PC-3 (cell line): Measurements from ENCODE around the gene DLGAP5. TPM values are rescaled to one million over a fixed set of nuclear protein-coding genes. Genes with fewer than 3 reads are reported as not detected.
A peak's percentile ranks its signal among the peaks of the same experiment; 100 is the strongest.

Experiments
- ATAC-seq: fragments of 200-7000 bp; cut with Tn5 transposase; 2 replicates; pipeline ENCODE4 v1.9.1; 2020; ENCODE audit warnings: mild to moderate bottlenecking, moderate library complexity
- BruUV-seq: library from RNA; stranded (reverse); fragments of 400-500 nt; replicated peaks from 2 replicates; lab custom pipeline; 2021; lab: Mats Ljungman, UMichigan
- CTCF ChIA-PET: fragments of 300-600 bp; sonication (Branson Sonifier 250); formaldehyde crosslinking; loops from one replicate; lab custom pipeline; 2022; ENCODE audit warnings: antibody characterized with exemption; lab: Charles Lee
- POLR2A ChIA-PET: fragments of 300-600 bp; sonication (Branson Sonifier 250); formaldehyde crosslinking; loops from one replicate; lab custom pipeline; 2022; ENCODE audit warnings: antibody characterized with exemption; ENCODE audit not compliant: unreplicated experiment; lab: Charles Lee
- DNase-seq: peaks from one replicate; pipeline ENCODE4 v3.0.0-alpha.2; 2015
- H2AFZ ChIP-seq: fragments of 300-600 bp; sonication (generic); 2 replicates; pipeline ENCODE4 v1.6.0; 2016; ENCODE audit warnings: antibody characterized with exemption, low read length
- H3F3A ChIP-seq: fragments of 300-600 bp; sonication (generic); one replicate; pipeline ENCODE4 v1.6.0; 2017; ENCODE audit warnings: antibody characterized with exemption, low read length, control low read depth, mild to moderate bottlenecking; ENCODE audit not compliant: unreplicated experiment
- H3K27ac ChIP-seq: fragments of 300-600 bp; sonication (generic); 2 replicates; pipeline ENCODE4 v1.5.1; 2016; ENCODE audit warnings: mild to moderate bottlenecking, low read length
- H3K27me3 ChIP-seq: fragments of 300-600 bp; sonication (generic); 2 replicates; pipeline ENCODE4 v1.6.1; 2016; ENCODE audit warnings: low read length, mixed read lengths
- H3K36me3 ChIP-seq: fragments of 300-600 bp; sonication (generic); 2 replicates; pipeline ENCODE4 v1.6.1; 2016; ENCODE audit warnings: low read depth, mixed run types, low read length, mixed read lengths
- H3K4me1 ChIP-seq: fragments of 300-600 bp; sonication (generic); 2 replicates; pipeline ENCODE4 v1.5.1; 2016; ENCODE audit warnings: low read length; ENCODE audit not compliant: insufficient read depth
- H3K4me2 ChIP-seq: fragments of 300-600 bp; sonication (generic); 2 replicates; pipeline ENCODE4 v1.6.0; 2016; ENCODE audit warnings: low read length
- H3K4me3 ChIP-seq: fragments of 300-600 bp; sonication (generic); 2 replicates; pipeline ENCODE4 v1.5.1; 2016; ENCODE audit warnings: mild to moderate bottlenecking, low read length, mixed read lengths
- H3K79me2 ChIP-seq: fragments of 300-600 bp; sonication (generic); 2 replicates; pipeline ENCODE4 v1.6.1; 2017; ENCODE audit warnings: low read length, mixed read lengths
- H3K9ac ChIP-seq: fragments of 300-600 bp; sonication (generic); 2 replicates; pipeline ENCODE4 v1.6.0; 2016; ENCODE audit warnings: mild to moderate bottlenecking, low read length
- H3K9me2 ChIP-seq: fragments of 300-600 bp; sonication (generic); replicated peaks from 2 replicates; pipeline ENCODE4 v1.6.1; 2016; ENCODE audit warnings: mixed run types, low read length, mixed read lengths
- H3K9me3 ChIP-seq: fragments of 300-600 bp; sonication (generic); 2 replicates; pipeline ENCODE4 v1.6.1; 2016; ENCODE audit warnings: low read length, mixed read lengths
- H4K20me1 ChIP-seq: fragments of 300-600 bp; sonication (generic); 2 replicates; pipeline ENCODE4 v1.6.1; 2016; ENCODE audit warnings: low read length, mixed read lengths
- CTCF ChIP-seq: fragments of 300-600 bp; sonication (generic); conservative IDR thresholded peaks from 2 replicates; pipeline ENCODE4 v1.5.1; 2017; ENCODE audit warnings: antibody characterized with exemption, low read depth, mild to moderate bottlenecking, low read length
- EZH2 ChIP-seq: fragments of 300-600 bp; sonication (generic); IDR thresholded peaks from one replicate; pipeline ENCODE4 v1.6.1; 2017; ENCODE audit warnings: antibody characterized with exemption, mild to moderate bottlenecking, low read length; ENCODE audit not compliant: unreplicated experiment
- EZH2phosphoT487 ChIP-seq: fragments of 300-600 bp; sonication (generic); IDR thresholded peaks from 2 replicates; pipeline ENCODE4 v1.6.1; 2018; ENCODE audit warnings: mild to moderate bottlenecking, antibody characterized with exemption, low read length, borderline replicate concordance
- intact Hi-C: fragments of 100-400 bp; cut with micrococcal nuclease; formaldehyde crosslinking; loops from 2 replicates; pipeline ENCODE4 v1.9.0; 2023
- total RNA-seq: library from RNA; depleted of rRNA; stranded (reverse); fragments of >200 nt; gene quantifications from 2 replicates; pipeline ENCODE4 v1.2.3, GENCODE V29; 2014

The DLGAP5 gene
- total RNA-seq, 1 experiment from 2014 or later, result 97.9 TPM

GRCh38 chr14:55121628-55122439 is 69.6 kb downstream of the DLGAP5 start:
- POLR2A ChIA-PET, result no interaction called here
- ATAC-seq (no peak), DNase-seq (peak; percentile 42)
- CTCF ChIA-PET, result interaction anchor here (0.5 kb wide), 1 partner anchor 584 kb away, joined by 3 read pairs; no protein-coding TSS in a partner anchor
- no peaks in the 10 kb centered on the region for H3K27me3 ChIP-seq
- peaks cover under 1% of the 10 kb centered on the region for H3F3A ChIP-seq
- no peaks in the 10 kb centered on the region for H4K20me1 ChIP-seq
- no peaks in the 10 kb centered on the region for H3K9me2 ChIP-seq
- peak overlapping the region; percentile 62 for H3K4me2 ChIP-seq
- BruUV-seq, result no TSS peak
- H3K36me3 ChIP-seq, result no peaks in the 10 kb centered on the region
- intact Hi-C loops, result no loop called here
- peaks cover 42% of the 10 kb centered on the region for H3K4me1 ChIP-seq
- H3K9me3 ChIP-seq, result no peaks in the 10 kb centered on the region
- H2AFZ ChIP-seq, result peak overlapping the region; percentile 48
- TF ChIP-seq EZH2phosphoT487, result no peak
- 0 out of 2 replicates have a peak overlapping the region, but pooled peaks have one; percentile 0 for H3K4me3 ChIP-seq
- peak overlapping the region; percentile 64 for H3K9ac ChIP-seq
- no peaks in the 10 kb centered on the region for H3K79me2 ChIP-seq
- H3K27ac ChIP-seq, result peak overlapping the region; percentile 81

GRCh38 chr14:55120571-55121495 is 70.6 kb downstream of the DLGAP5 start:
- Histone ChIP-seq H3K4me3 (no peak overlapping the region), H3K4me1 (peaks cover 33% of the 10 kb centered on the region), H3K9me3 (no peaks in the 10 kb centered on the region), H3K9me2 (no peaks in the 10 kb centered on the region), H3K4me2 (no peak overlapping the region), H4K20me1 (no peaks in the 10 kb centered on the region), H3K79me2 (no peaks in the 10 kb centered on the region), H2AFZ (no peak overlapping the region), H3K9ac (no peak overlapping the region), H3K27ac (no peak overlapping the region), H3F3A (no peaks in the 10 kb centered on the region), H3K27me3 (no peaks in the 10 kb centered on the region), H3K36me3 (no peaks in the 10 kb centered on the region)
- BruUV-seq, result no TSS peak
- ChIA-PET POLR2A (no interaction called here), CTCF (no interaction called here)
- ATAC-seq (no peak), DNase-seq (no peak)
- TF ChIP-seq EZH2phosphoT487, result no peak
- TF ChIP-seq EZH2, result no peak
- no peak for TF ChIP-seq CTCF
- intact Hi-C loops, result no loop called here

GRCh38 chr14:55118761-55119160 is 72.6 kb downstream of the DLGAP5 start:
- Histone ChIP-seq H3K4me1 (peaks cover 22% of the 10 kb centered on the region), H3K79me2 (no peaks in the 10 kb centered on the region), H3K4me2 (no peak overlapping the region), H3K27ac (no peak overlapping the region), H3K9ac (no peak overlapping the region), H3F3A (no peaks in the 10 kb centered on the region), H3K9me3 (no peaks in the 10 kb centered on the region), H3K9me2 (no peaks in the 10 kb centered on the region), H3K36me3 (no peaks in the 10 kb centered on the region), H2AFZ (no peak overlapping the region), H3K27me3 (no peaks in the 10 kb centered on the region), H4K20me1 (no peaks in the 10 kb centered on the region), H3K4me3 (no peak overlapping the region)
- TF ChIP-seq EZH2, result no peak
- TF ChIP-seq EZH2phosphoT487, result no peak
- TF ChIP-seq CTCF, result no peak
- no TSS peak for BruUV-seq
- no peak for DNase-seq
- intact Hi-C loops, result no loop called here
- ChIA-PET CTCF (no interaction called here), POLR2A (interaction anchor here (0.5 kb wide), 1 partner anchor 609 kb away, joined by 4 read pairs; the partner anchor contains the start of gene CGRRF1)
- ATAC-seq, result no peak
